ENCODE data around the gene CCDC38.
A peak's percentile ranks its signal among the peaks of the same experiment; 100 is the strongest.

CCDC38 gene

GRCh38 chr12:95959107-95959506 is 16.7 kb upstream of the CCDC38 start:
- DNase-seq, result no peak

- DNase-seq, result no peak
Measured at GRCh38 chr12:95956557-95957145, 14.2 kb upstream of the CCDC38 start.

GRCh38 chr12:95955549-95956159 is 13.2 kb upstream of the CCDC38 start:
- DNase-seq, result no peak

DNA sequence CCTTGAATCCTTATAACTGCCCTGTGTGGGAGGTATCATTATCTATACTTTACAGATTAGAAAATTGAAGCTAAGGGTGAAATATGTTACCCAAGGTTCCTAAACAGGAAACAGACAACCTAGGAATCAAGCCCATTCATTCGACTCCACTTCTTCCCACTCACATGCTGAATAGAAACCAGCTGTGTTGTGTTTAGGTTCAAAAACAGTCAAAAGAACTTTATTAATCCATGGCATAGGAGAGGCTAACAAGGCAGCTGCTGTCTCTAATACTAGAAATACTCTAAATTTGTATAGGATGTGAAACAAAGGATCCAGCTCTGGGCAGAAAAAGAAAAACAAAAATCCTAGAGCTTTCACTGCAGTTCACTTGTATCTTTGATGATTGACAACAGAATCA is 10.6 kb upstream of the CCDC38 start:
- no peak for DNase-seq

GRCh38 chr12:95951515-95951914 is 9.1 kb upstream of the CCDC38 start:
- DNase-seq, result no peak

DNA sequence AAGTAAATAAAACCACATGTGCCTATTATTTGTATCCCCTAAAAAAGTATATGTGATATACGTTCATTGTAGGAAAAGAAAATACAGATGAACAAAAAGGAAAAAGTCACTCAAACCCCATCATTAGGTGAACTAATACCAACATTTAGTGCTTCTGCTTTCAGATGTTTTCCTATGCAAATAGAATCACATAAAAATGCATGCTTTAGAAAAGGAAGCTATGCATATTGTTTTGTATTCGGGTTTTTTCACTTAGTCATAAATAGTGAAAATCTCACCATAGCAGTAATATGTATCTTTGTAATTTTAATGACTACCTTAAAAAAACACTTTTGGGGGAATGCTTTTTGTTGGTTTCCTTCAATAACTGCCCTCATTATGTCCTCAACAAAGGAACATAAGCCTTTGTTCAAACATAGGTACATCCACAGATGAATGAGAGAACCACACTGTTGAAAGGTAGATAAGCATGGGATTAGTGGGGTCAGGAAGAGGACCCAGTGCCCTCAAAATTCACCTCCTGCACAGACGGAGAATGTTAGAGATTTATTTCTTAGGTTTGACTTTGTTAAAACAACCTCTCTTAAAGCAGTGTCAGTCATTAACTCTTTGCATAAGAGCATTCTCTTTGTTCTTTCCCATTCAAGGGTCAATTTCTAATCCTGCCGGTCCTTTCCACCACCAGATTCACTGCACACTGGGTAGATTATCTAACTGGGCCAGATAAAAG is 7.2 kb upstream of the CCDC38 start:
- no peak for DNase-seq

DNA sequence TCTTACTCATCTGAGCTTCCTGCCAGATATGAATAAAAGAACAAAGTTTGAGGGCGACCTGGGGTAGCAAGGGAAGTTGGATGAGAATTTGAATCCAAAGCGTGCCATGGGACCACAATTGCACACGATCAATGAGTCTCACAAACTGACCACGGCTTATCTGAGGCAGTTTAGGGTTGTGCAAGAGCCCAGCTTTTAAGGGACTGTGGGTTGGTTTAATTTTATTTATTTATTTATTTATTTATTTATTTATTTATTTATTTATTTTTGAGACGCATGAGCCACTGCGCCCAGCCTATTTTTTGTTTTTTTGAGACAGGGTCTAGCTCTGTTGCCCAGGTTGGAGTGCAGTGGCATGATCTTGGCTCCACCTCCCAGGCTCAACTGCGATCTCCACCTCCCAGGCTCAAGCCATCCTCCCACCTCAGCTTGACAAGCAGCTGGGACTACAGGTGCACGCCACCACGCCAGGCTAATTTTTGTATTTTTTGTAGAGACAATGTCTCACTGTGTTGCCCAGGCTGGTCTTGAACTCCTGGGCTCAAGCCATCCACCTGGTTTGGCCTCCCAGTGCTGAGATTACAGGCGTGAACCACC is 1.8 kb upstream of the CCDC38 start:
- no peak for DNase-seq

DNA sequence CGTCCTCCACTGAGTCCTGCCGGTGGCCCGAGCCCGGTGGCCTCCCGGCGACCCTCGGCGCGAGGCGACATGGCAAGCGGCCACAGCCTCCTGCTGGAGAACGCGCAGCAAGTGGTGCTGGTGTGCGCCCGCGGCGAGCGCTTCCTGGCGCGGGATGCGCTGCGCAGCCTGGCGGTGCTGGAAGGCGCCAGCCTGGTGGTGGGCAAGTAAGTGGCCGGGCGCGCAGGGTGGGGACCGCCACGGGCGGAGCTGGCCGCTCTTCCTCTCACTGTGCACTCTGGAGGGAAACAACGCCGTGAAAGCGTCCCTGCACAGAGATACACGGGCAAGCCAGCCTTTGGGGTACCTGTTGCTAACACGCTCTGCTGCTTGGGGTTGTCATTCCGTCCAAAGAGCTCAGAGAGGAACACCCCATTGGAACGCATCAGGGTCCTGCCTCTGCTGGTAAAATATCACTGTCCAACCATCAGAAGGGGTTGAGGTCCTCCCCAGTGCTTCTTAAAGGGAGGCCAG is 972 bp upstream of the CCDC38 start, which contains the start of gene AMDHD1:
Gene AMDHD1, plus strand, starts transcription at position 2 of the 513 bp plus-strand sequence. Its CDS starts 68 bp downstream, at position 70.
- peak; percentile 20 for DNase-seq

DNA sequence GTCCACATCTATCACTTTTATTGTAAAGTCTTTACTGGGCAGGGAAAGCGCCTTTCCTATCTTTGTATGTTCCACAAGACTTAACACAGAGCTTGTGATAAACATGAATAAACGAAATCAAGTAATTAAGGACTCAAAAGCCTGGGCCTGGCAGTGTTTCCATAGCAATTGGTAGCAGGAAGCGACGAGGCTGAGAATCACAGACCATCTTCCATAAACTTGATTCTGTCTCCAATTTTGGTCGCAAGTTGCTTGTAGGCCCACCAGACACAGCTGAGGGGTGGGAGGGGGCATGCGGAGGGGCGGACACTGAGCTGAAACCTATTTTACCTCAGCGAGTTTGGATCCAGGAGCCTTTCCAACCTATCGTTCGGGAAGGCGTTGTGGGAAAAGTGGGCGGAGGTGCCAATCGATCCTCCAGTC is 302 bp downstream of the CCDC38 start:
- DNase-seq, result peak; percentile 28

DNA sequence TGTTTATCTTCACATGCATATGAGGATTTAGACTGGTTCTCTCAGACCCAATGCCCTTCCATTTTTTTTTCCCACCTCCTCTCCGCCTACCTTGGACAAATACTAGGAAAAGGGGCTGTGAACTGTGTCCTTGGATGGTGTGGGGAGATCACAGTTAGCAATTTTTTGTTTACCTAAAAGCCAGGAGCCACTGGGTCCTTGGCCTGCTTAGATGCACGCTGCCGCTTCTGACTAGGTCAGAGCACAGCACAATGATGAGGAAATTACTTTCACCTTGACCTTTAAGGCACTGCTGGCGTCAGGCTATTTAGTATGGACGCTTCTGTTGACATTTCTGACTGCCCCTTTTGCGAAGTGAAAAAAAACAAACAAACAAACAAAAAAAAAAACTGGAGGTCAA is 1.9 kb downstream of the CCDC38 start:
- no peak for DNase-seq

DNA sequence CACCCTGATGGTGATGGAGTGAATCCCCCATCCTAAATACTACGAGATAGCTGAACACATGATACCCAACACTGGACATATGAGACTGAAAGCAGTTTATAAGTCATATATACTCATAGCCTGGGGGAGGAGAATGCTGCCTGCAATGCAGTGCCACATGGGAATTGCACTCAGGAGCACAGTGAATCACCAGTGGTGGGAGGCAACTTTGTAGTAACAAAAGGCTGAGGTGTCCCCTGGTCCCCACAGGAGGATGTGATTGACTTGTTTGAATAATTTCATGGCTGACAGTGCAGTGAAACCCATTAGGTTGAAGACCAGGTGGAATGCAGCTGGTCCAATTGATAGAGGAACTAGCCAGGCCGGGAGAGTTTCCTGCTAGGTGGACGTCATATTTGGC is 20.2 kb downstream of the CCDC38 start:
- no peak for DNase-seq

DNA sequence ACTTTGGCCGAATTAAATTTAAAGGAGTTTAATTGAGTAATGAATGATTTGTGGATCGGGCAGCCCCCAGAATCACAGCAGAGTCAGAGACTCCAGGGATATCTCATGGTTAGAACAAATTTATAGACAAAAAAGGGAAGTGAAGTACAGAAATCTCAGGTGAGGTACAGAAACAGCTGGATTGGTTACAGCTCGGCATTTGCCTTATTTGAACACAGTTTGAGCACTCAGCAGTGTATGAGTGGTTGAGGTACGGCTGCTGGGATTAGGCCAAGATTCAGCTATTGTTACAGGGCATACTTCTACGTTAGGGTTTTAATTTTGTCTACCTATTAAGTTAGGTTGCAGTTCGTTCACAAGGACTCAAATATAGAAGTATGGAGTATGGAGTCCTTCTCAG is 23.3 kb downstream of the CCDC38 start:
- DNase-seq, result no peak

- peak; percentile 61 for DNase-seq
Measured at GRCh38 chr12:95918194-95918993, 24.0 kb downstream of the CCDC38 start.

DNA sequence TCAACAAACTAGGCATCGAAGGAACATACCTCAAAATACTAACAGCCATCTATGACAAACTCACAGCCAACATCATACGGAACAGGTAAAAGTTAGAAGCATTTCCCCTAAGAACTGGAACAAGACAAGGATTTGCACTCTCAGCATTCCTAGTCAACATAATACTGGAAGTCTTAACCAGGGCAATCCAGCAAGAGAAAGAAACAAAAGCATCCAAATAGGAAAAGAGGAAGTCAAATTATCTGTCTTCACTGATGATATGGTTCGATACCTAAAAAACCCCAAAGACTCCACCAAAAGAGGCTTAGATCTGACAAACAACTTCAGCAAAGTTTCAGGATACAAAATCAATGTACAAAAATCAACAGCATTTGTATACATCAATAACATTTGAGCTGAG is 32.5 kb downstream of the CCDC38 start:
- no peak for DNase-seq

DNA sequence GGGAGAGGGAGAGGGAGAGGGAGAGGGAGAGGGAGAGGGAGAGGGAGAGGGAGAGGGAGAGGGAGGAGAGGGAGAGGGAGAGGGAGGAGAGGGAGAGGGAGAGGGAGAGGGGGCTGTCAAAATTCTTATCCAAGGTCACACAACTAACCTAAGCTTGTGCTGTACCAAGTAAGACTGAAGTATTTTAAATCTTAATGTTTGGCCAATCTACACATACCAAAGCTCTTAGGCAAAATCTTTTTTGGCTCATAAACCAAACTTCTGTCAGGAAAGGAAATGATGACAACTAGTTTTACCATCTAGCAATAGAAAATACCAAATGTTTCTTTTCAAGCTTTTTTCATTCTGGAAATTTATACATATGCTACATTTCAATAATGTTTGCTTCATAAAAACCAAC is 33.8 kb downstream of the CCDC38 start:
- DNase-seq, result no peak

DNA sequence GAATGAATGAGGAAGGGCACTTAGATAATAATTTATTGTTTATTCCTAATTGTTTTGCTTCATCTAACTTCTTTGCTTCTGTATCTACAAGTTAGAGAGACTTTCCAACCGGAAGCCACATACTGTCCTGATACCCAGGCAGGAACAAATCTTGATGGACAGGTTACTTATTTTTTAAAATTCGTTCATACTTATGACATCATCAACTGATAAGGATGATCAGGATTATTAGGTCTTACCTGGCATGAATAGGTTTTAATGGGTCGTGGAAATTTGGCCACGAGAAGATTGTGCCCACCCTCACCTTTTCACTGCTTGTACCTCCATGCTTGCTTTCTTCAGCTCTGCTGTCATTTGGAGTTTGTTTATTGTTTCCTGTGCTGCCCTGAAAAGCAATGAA is 44.3 kb downstream of the CCDC38 start:
- DNase-seq, result no peak

DNA sequence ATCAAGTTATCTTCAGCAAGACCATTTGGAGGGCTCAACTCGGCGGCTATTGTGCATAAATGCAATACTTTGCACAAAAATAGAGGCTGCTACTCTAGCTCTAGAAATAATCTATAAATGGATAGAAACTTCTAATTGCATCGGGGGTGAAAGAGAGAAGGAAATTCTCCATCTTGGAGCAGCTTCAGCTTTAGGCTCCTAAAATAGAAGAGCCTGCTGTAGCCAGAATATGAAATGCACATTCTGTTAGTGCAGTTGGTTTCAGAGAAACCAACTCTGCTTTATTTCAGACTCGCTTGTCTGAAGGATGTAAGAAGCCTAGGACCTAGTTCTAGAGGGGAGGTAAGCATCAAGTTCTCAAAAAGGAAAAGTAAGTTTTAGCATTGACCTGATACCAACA is 45.6 kb downstream of the CCDC38 start:
- DNase-seq, result no peak

DNA sequence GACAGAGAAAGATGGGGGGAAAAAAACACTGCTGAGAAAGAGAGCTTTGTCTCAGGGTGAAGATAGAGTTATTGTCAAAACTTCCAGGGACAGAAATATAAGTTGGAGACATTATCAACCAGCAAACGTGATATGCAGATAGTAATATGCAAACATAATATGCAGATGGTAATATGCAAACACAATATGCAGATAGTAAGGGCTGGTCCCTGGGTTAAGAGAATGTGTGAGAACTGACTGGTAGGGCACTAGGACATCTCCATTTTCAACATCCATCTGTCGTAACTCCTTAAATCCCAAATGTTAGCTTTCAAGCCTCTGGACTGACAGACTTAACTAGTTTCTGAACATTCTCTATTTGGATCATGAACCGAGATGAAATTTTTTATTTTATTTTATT is 51.5 kb downstream of the CCDC38 start:
- no peak for DNase-seq

DNA sequence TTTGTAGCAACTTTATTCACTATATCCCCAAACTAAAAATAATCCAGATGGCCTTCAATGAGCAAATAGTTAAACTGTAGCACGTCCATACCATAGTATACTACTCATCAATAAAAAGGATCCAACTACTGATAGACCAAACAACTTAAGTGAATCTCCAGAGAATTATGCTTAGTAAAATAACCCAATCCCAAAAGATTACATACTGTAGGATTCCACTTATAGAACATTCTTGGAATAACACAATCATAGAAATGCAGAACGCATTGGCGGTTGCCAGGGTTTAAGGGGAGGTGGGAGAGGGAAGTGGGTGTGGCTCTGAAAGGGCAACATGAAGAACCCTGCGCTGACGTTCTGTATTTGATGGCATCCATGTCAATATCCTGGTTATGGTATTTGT is 55.1 kb downstream of the CCDC38 start:
- DNase-seq, result no peak

DNA sequence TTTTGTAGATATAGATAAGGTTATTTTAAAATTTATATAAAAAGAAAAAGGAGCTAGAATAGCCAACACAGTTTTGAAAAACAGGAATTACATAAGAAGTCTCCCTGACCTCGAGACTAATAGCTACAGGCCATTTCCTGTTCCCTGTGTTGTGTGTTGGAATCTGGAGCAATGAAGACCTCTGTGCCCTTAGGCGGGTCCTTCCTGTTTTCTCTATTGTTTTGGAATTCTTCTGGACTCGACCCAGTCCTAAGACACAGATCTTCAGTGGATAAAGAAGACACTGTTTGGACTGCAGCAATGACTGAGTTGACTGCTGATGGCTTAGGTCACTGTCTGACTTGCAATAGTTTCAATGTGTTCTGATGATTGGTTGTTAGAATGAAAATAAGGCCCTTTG is 57.4 kb downstream of the CCDC38 start:
- no peak for DNase-seq

DNA sequence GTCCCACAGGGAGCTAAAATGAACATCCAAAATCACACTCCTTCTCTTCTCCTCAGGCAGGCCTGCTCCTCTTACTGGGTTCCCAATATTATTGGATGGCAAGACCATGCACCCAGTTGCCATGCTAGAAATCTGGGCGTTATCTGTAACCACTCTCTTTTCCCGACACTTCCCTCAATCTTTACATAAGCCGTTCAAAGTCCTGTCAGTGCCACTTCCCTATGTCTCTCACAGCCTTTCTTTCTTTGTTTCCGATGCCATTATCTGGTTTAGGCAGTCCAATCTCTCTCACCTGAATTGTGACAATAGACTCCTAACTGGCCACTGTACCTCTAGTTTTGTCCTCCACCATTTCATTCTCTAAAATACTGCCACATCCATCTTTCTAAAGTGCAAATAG is 59.5 kb downstream of the CCDC38 start:
- DNase-seq, result no peak

DNA sequence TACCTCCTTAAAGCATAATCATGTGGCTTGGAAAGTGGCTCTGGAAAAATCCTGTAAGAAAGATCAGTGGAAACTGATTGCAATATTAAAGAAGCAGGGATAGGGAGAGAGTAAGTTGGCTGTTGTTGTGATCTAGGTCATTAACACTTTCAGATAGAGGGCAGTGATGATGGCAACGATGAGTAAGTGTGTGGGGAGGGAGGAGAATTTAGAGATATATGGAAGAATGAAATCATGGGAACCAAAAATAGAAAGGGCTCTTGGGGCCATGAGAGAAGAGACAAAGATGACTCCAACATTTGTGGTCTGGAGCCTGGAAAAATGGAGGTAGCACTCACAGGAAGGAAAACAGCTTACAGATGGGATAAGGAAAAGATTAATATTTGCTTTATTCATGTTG is 60.3 kb downstream of the CCDC38 start:
- no peak for DNase-seq

Measured in NCI-H2227 treated with DMSO at 0.1 percent for 48 hours (cell line).